ENCODE data around the gene PIK3C2G.

Gene PIK3C2G

GRCh38 chr12:18578191-18578590 is 316.9 kb downstream of the PIK3C2G start:
- no peak for FAIRE-seq

- no peak for FAIRE-seq
Observed at GRCh38 chr12:18580291-18580690, 319.0 kb downstream of the PIK3C2G start.

DNA sequence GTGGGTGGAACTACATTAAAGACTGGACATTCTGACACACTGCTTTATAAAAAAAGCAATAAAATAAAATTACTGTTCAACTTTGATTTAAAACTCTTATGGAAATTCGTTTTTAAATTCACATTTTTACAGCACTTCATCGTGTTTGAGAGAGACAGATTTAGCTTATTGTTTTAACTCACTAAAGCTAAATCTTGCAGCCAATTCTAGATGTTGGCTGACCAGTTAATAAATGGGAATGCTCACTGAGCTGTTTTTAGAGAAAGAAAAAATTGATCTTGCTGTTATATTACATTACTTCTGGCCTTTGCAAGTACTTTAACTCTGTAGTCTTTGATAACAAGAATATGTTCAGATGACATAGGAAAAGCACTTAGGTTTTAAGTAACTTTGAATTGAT is 319.4 kb downstream of the PIK3C2G start:
- no peak for FAIRE-seq

GRCh38 chr12:18581232-18581962 is 320.1 kb downstream of the PIK3C2G start:
- no peak for FAIRE-seq

DNA sequence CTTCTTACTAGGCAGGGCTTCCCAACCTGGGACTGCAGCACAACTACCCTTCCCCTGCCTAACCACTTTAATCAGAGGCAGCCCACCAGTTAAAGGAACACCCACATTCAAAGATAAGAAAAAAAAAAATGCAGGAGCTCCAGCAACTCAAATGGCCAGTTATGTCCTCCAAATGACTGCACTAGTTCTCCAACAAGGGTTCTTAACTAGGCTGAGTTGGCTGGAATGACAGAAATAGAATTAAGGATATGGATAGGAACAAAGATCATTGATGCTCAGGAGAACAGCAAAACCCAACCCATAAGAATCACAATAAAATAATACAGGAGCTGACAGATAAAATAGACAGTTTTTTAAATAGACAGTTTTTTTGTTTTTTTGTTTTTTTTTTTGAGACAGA is 322.3 kb downstream of the PIK3C2G start:
- FAIRE-seq: no peak

- no peak for FAIRE-seq
Observed at GRCh38 chr12:18586581-18586980, 325.3 kb downstream of the PIK3C2G start.

DNA sequence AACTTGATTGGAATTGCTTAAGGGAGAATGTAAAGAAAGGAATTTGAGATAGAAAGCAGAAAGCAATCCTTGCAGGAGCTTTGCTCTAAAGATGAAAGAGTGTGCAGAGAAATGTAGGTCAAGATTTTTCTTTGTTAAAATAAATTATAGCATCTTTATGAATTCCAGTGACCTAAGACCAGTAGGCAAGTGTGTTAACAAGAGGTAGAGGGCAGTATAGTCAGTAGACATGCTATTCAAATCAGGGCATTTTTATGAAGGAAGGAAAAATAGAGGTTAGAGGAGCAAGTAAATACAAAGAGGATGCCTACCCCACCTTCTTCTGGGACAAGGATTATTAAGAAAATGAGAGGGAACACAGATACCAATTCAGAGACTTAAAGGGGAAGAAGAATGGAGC is 328.0 kb downstream of the PIK3C2G start:
- no peak for FAIRE-seq

DNA sequence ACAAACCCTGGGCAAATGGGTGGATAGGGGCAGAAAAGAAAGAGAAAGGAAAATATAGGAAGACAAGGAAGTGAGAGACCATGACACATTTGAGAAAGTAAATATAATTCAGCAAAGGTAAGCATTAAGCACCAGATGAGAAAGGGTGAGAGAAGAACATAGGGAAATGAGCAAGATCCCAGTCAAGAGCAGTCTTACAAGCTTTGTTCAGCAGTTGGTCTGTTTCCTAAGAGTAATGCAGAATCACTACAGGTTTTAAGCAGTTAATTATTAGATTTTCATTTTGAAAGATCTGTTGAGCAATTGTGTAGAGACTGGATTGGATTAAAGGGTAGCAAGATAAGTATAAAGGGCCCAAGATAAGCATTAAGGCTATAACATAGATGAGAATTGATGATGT is 330.2 kb downstream of the PIK3C2G start:
- no peak for FAIRE-seq

DNA sequence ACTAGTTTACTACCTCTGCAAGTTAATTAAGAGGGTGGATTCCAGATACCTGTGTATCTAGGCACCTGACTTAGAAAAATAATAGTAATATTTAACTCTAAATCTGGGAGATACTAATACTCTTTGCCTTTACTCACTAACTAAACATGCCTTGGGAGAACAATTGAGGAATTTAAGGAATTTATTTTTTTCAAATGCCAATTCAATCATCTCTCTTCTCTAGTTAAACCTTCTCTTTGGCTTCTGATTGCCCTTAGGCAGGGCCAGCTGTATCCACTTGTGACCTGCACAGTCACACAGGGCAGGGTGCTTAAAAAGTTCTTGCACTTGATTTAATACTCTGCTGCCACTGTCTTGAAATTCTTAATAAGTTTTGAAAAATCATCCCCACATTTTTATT is 334.1 kb downstream of the PIK3C2G start:
- FAIRE-seq: no peak

GRCh38 chr12:18601962-18602361 is 340.6 kb downstream of the PIK3C2G start:
- FAIRE-seq: no peak

DNA sequence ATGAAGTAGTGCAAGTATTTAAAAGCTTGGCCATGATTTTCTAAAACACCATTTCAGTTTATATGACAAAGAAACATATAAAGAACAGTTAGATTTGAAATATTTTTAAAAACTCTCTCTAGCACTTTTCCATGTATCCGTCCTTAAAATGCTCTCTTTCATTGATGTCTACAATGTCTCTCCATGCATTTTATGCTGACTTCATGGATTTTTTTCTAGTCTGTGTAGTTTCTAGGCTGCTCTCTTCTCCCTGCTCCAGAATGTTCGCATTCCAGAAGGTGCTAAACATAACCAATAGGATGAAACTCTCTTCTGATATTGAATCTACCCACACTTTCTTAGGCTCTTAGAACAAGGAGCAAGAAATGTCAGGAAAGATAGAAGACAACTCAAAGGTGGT is 351.7 kb downstream of the PIK3C2G start:
- FAIRE-seq: no peak

- FAIRE-seq: no peak
Observed at GRCh38 chr12:18620986-18621385, 359.7 kb downstream of the PIK3C2G start.

DNA sequence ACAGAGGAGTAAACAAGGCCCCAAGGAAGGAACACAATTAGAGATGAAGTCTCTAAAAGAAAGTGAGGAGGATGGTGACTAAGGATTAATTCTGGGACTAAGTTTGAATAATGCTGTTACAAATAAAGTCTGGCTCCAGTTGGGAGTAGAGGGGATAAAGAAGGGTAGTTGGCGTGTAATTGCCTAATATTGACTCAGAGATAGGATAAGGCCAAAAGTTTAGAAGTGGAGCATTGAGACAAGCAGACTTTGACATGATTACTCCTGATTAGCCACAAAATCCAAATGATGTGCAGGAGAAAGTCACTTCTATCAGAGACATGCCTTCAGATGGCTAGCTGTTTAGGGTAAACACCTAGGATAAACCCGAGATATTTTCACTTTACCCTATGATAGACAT is 368.1 kb downstream of the PIK3C2G start:
- FAIRE-seq: no peak

DNA sequence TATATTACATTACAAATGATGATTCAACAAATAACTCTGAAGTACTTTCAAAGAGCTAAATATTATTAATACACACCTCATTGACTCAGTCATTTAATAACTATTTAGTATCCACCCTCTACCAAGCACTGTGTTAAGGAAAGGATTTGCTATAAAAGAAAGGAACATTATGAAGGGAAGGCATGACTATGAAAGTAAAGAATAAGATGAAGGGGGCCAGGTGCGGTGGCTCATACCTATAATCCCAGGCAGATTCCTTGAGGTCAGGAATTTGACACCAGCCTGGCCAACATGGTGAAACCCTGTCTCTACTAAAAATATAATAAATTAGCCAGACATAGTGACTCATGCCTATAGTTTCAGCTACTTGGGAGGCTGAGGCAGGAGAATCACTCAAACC is 368.6 kb downstream of the PIK3C2G start:
- FAIRE-seq: no peak

DNA sequence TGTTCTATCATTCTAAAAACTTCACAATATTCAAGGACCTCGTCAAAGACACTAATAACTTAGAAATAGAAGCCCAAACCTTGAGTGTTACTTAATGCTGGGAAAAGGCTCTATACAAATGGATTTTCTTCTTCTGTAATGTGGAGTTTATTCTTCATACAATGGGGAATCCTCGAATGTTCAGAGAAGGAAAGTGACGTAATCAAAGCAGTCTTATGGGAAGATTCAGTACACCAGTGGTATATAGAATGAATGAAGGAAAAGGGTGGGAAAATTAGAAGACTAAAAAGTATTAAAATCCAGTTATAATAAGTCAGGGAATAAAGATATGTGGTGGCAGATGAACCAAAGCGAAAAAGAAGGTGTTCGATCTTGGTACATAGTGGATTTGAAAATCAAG is 370.0 kb downstream of the PIK3C2G start:
- FAIRE-seq: no peak

DNA sequence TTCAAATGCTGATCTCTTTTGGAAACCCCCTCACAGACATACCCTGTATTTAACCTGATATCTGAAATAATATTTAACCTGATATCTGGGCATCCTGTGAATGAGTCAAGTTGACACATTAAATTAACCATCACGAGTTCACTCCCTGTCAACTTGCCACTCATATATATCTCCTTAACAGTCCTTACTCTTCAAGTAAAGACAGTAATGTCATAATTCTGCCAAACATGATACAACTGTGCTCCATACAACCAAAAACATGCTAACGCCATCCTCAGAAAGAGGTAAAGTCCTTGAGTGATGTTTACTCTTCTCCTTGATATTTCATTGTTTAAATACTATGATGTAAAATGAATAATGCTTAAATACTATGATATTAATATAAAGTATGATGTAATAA is 371.5 kb downstream of the PIK3C2G start:
- no peak for FAIRE-seq

DNA sequence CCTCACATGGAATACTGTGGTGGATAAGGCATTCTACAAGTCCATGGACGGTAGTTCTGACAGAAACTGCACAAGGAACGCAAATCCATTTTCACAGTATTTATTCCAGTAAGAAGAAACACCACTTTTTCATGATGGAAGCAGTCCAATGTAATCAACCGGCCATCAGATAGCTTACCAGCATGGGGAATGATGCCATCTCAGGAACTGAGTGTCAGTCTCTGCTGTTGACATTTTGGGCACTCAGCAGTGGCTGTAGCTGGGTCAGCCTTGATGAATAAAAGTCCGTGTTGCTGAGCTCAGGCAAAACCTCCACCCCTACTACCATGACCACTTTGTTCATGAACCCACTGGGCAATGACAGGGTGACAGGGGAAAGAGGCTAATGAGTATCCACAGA is 373.1 kb downstream of the PIK3C2G start:
- no peak for FAIRE-seq

GRCh38 chr12:18640321-18640955 is 379.1 kb downstream of the PIK3C2G start:
- no peak for FAIRE-seq

- no peak for FAIRE-seq
Observed at GRCh38 chr12:18643681-18644080, 382.4 kb downstream of the PIK3C2G start.

DNA sequence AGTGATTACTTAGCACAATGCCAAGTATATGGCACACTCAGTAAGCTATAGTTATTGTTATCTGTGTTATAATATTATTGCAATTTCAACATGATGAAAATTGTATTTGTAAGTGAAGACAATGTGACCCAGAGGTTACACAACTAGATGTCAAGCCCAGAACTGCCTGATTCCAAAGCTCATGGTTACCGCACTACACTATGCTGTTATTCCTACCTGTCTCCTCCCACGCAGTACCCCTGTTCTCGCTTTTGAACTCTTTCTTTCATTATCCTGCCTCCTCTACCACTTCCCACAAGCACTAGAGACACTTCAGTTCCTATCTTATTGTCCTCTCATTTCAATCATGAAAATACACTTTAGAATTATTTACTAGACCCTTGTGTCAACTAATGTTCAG is 383.2 kb downstream of the PIK3C2G start:
- no peak for FAIRE-seq

- no peak for FAIRE-seq
Observed at GRCh38 chr12:18646286-18646890, 385.1 kb downstream of the PIK3C2G start.

GRCh38 chr12:18651525-18651924 is 390.2 kb downstream of the PIK3C2G start:
- no peak for FAIRE-seq

DNA sequence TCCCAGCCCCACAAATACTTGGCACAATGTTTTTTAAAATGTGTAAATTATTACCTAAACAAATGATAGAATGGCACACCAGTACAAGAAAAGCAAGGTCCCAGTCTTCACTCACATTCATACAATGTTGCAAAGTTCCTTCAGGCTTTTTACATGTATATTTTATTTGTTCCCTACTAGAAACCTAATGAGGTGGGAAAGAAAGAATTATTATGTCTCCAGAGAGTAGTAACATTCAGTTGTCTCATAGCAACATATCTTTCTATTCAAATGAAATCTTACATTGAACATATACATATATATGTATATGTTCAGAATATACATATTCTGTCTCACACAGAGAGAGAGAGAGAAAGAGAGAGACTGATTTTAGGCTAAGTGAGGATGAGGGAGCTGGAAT is 391.3 kb downstream of the PIK3C2G start:
- FAIRE-seq: no peak

DNA sequence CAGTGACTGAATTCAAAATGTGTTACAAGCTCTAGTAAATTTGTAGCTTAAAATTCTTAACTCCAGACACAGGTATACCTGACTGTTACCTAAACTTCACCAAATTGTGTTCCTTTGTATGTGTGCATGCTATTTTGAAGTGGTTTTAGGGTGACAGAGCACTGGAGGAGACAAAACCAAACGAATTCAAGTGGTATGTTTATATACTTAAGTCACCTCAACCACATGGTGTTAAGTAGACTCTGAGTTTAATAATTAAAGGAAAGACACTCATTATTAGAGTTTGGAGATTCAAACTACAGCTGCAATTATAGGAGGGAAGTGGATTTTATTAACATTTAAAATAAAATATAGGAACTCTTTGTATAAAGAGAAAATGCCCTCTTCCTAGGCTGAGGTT is 392.1 kb downstream of the PIK3C2G start:
- no peak for FAIRE-seq

GRCh38 chr12:18655351-18655750 is 394.0 kb downstream of the PIK3C2G start:
- FAIRE-seq: no peak
